H9 (cell line): ENCODE data around the gene MRPL51. TPM values are rescaled to one million over a fixed set of nuclear protein-coding genes. Genes with fewer than 3 reads are reported as not detected.

Experiments used
- DNase-seq: peaks from one replicate; pipeline ENCODE4 v3.0.0-alpha.2; 2017
- H2AFZ ChIP-seq: one replicate; pipeline ENCODE4 v1.6.1; 2013; ENCODE audit warnings: mild to moderate bottlenecking, low read length, control low read depth, moderate library complexity
- H2AK5ac ChIP-seq: 2 replicates; pipeline ENCODE4 v1.6.1; 2013; ENCODE audit warnings: low read length, control low read depth, mixed read lengths; ENCODE audit not compliant: insufficient read length
- H2BK120ac ChIP-seq: one replicate; pipeline ENCODE4 v1.6.1; 2013; ENCODE audit warnings: low read depth, mild to moderate bottlenecking, low read length, control low read depth, inconsistent platforms; ENCODE audit not compliant: poor library complexity, severe bottlenecking
- H2BK12ac ChIP-seq: 2 replicates; pipeline ENCODE4 v1.6.1; 2013; ENCODE audit warnings: low read length, control low read depth, mixed read lengths, low read depth; ENCODE audit not compliant: insufficient read length
- H2BK15ac ChIP-seq: 2 replicates; pipeline ENCODE4 v1.6.1; 2013; ENCODE audit warnings: low read depth, low read length, control low read depth
- H2BK20ac ChIP-seq: one replicate; pipeline ENCODE4 v1.6.1; 2013; ENCODE audit warnings: low read depth, mild to moderate bottlenecking, low read length, control low read depth, inconsistent platforms; ENCODE audit not compliant: poor library complexity, severe bottlenecking
- H2BK5ac ChIP-seq: 2 replicates; pipeline ENCODE4 v1.6.1; 2013; ENCODE audit warnings: low read length, control low read depth, mixed read lengths; ENCODE audit not compliant: insufficient read length
- H3K14ac ChIP-seq: 2 replicates; pipeline ENCODE4 v1.6.1; 2013; ENCODE audit warnings: low read length, control low read depth; ENCODE audit not compliant: insufficient read depth
- H3K18ac ChIP-seq: 2 replicates; pipeline ENCODE4 v1.6.1; 2013; ENCODE audit warnings: low read depth, mild to moderate bottlenecking, mixed read lengths, low read length, control low read depth; ENCODE audit not compliant: insufficient read length
- H3K23ac ChIP-seq: 2 replicates; pipeline ENCODE4 v1.6.1; 2013; ENCODE audit warnings: low read length, control low read depth, mixed read lengths, low read depth; ENCODE audit not compliant: insufficient read length
- H3K23me2 ChIP-seq: 2 replicates; pipeline ENCODE4 v1.6.1; 2013; ENCODE audit warnings: low read depth, mild to moderate bottlenecking, mixed read lengths, low read length, control low read depth; ENCODE audit not compliant: insufficient read length, poor library complexity, severe bottlenecking
- H3K27ac ChIP-seq: 2 replicates; pipeline ENCODE4 v1.5.1; 2013; ENCODE audit warnings: low read length, control low read depth, mixed read lengths, low read depth; ENCODE audit not compliant: insufficient read length
- H3K27me3 ChIP-seq: 2 replicates; pipeline ENCODE4 v1.6.1; 2013; ENCODE audit warnings: low read length, control low read depth, inconsistent platforms; ENCODE audit not compliant: insufficient read depth
- H3K4ac ChIP-seq: 2 replicates; pipeline ENCODE4 v1.6.1; 2013; ENCODE audit warnings: low read depth, mild to moderate bottlenecking, control low read depth, inconsistent platforms, low read length, moderate library complexity
- H3K4me1 ChIP-seq: 2 replicates; pipeline ENCODE4 v1.6.1; 2013; ENCODE audit warnings: low read length, control low read depth, inconsistent platforms; ENCODE audit not compliant: insufficient read depth
- H3K4me2 ChIP-seq: 2 replicates; pipeline ENCODE4 v1.6.1; 2013; ENCODE audit warnings: low read length, control low read depth, mixed read lengths; ENCODE audit not compliant: insufficient read length, insufficient read depth
- H3K56ac ChIP-seq: 2 replicates; pipeline ENCODE4 v1.6.1; 2013; ENCODE audit warnings: low read depth, mild to moderate bottlenecking, mixed read lengths, low read length, control low read depth; ENCODE audit not compliant: insufficient read length
- H3K79me1 ChIP-seq: 2 replicates; pipeline ENCODE4 v1.6.1; 2013; ENCODE audit warnings: low read depth, mild to moderate bottlenecking, moderate library complexity, low read length, control low read depth, inconsistent platforms; ENCODE audit not compliant: insufficient read depth, poor library complexity, severe bottlenecking
- H3K79me2 ChIP-seq: 2 replicates; pipeline ENCODE4 v1.6.1; 2013; ENCODE audit warnings: low read length, control low read depth, inconsistent platforms; ENCODE audit not compliant: insufficient read depth
- H3K9ac ChIP-seq: 2 replicates; pipeline ENCODE4 v1.6.1; 2013; ENCODE audit warnings: low read length, control low read depth, mixed read lengths; ENCODE audit not compliant: insufficient read length; ENCODE audit errors: extremely low read depth
- H3K9me3 ChIP-seq: one replicate; pipeline ENCODE4 v1.6.1; 2013; ENCODE audit warnings: low read depth, low read length, inconsistent platforms; ENCODE audit not compliant: control insufficient read depth
- H3T11ph ChIP-seq: one replicate; pipeline ENCODE4 v1.6.1; 2013; ENCODE audit warnings: mild to moderate bottlenecking, low read length, control low read depth, inconsistent platforms
- H4K20me1 ChIP-seq: one replicate; pipeline ENCODE4 v1.6.1; 2013; ENCODE audit not compliant: control insufficient read depth, insufficient read length, insufficient read depth
- H4K5ac ChIP-seq: 2 replicates; pipeline ENCODE4 v1.6.1; 2013; ENCODE audit warnings: low read depth, mild to moderate bottlenecking, mixed read lengths, low read length, control low read depth; ENCODE audit not compliant: insufficient read length
- H4K8ac ChIP-seq: replicated peaks from 2 replicates; pipeline ENCODE4 v1.6.1; 2013; ENCODE audit warnings: low read length, control low read depth, mixed read lengths, low read depth; ENCODE audit not compliant: insufficient read length
- H4K91ac ChIP-seq: 2 replicates; pipeline ENCODE4 v1.6.1; 2013; ENCODE audit warnings: low read depth, mild to moderate bottlenecking, moderate library complexity, mixed read lengths, low read length, control low read depth; ENCODE audit not compliant: insufficient read length
- H3K27ac Mint-ChIP-seq, 3 experiments: 2 replicates in 2 of 3; 3 replicates in 1 of 3; pipeline ENCODE4 v1.8.0; 2020 to 2021; ENCODE audit warnings: mixed read lengths in 3 of 3, mild to moderate bottlenecking in 1 of 3, moderate library complexity in 1 of 3
- H3K27me3 Mint-ChIP-seq: 2 replicates; pipeline ENCODE4 v1.8.0; 2021; ENCODE audit warnings: low read depth, mild to moderate bottlenecking, moderate library complexity, mixed read lengths
- H3K36me3 Mint-ChIP-seq, 3 experiments: 2 replicates in 2 of 3; 3 replicates in 1 of 3; pipeline ENCODE4 v1.8.0; 2020 to 2021; ENCODE audit warnings: low read depth in 3 of 3, mixed read lengths in 3 of 3; ENCODE audit not compliant: insufficient read depth in 1 of 3
- H3K4me1 Mint-ChIP-seq, 2 experiments: 2 replicates each; pipeline ENCODE4 v1.8.0; 2020; ENCODE audit warnings: mixed read lengths in 2 of 2
- H3K4me3 Mint-ChIP-seq, 2 experiments: 2 replicates in 1 of 2; 3 replicates in 1 of 2; pipeline ENCODE4 v1.8.0; 2020 to 2021; ENCODE audit warnings: mild to moderate bottlenecking in 2 of 2, mixed read lengths in 2 of 2, moderate library complexity in 1 of 2
- H3K9me3 Mint-ChIP-seq, 2 experiments: 2 replicates in 1 of 2; 3 replicates in 1 of 2; pipeline ENCODE4 v1.8.0; 2020; ENCODE audit warnings: mild to moderate bottlenecking in 2 of 2, mixed read lengths in 2 of 2, moderate library complexity in 1 of 2
- CTCF ChIP-seq: fragments of 200-600 bp; sonication (generic); conservative IDR thresholded peaks from 3 replicates; pipeline ENCODE4 v1.8.0; 2021; ENCODE audit warnings: antibody characterized with exemption, mild to moderate bottlenecking
- WGBS: extraction: QIAGEN DNeasy Blood & Tissue Kit; methylation state at CpG from one replicate; pipeline ENCODE4 v1.1.7; 2013; ENCODE audit warnings: missing lambda C conversion rate, low lambda C conversion rate, mixed read lengths; ENCODE audit not compliant: insufficient read length; ENCODE audit errors: extremely low coverage; 5-methylcytosine and 5-hydroxymethylcytosine counted together
- total RNA-seq: library from RNA; stranded (reverse); gene quantifications from 2 replicates; pipeline ENCODE4 v1.2.1, GENCODE V29; 2021

Gene MRPL51
- total RNA-seq, 1 experiment from 2014 or later = 329 TPM

GRCh38 chr12:6533923-6534694, 41.0 kb upstream of the MRPL51 start, which contains the start of gene GAPDH:
GAPDH (plus strand) TSS chr12:6534517; CDS start chr12:6534833, 316 bp downstream.
- peak within 1 kb of the TSS; percentile 73 for H3K4me2 ChIP-seq
- H2BK5ac ChIP-seq = peak within 1 kb of the TSS; percentile 62
- peak within 1 kb of the TSS; percentile 100 for H3K18ac ChIP-seq
- H3K79me2 ChIP-seq = peaks cover 9% of the 10 kb centered on the region; the same call in 1 of the 2 replicates
- H2BK15ac ChIP-seq = no peak within 1 kb of the TSS
- peak; percentile 97 for DNase-seq
- no peaks in the 10 kb centered on the region; a peak in 1 of 5 replicates for H3K9me3 Mint-ChIP-seq
- peak within 1 kb of the TSS; percentile 75 for H3K27ac ChIP-seq
- no peak for TF ChIP-seq CTCF
- no CpG with 5 or more reads among the region's 62 CpGs for WGBS
- H2AK5ac ChIP-seq = no peak within 1 kb of the TSS
- no peak within 1 kb of the TSS for H3K23ac ChIP-seq
- H3K36me3 Mint-ChIP-seq = peaks cover 57 to 76% (median 68%) of the 10 kb centered on the region in 3 experiments
- H3K9ac ChIP-seq = peak within 1 kb of the TSS; percentile 97
- no peaks in the 10 kb centered on the region for H4K20me1 ChIP-seq
- peak within 1 kb of the TSS; percentile 99 to 100 (median 100) for H3K27ac Mint-ChIP-seq
- H3K4me3 Mint-ChIP-seq = peak within 1 kb of the TSS; percentile 92 to 97
- H3K27me3 Mint-ChIP-seq = peaks cover 5% of the 10 kb centered on the region; the same call in 1 of the 2 replicates
- peaks cover 32 to 39% of the 10 kb centered on the region in 2 experiments for H3K4me1 Mint-ChIP-seq
- no peak within 1 kb of the TSS for H3K56ac ChIP-seq
- H4K8ac ChIP-seq = peak within 1 kb of the TSS; percentile 17
- H3K27me3 ChIP-seq = no peaks in the 10 kb centered on the region
- no peak within 1 kb of the TSS for H2BK120ac ChIP-seq
- no peak within 1 kb of the TSS for H2AFZ ChIP-seq
- peak within 1 kb of the TSS; percentile 30 for H3T11ph ChIP-seq
- peak within 1 kb of the TSS; percentile 100 for H3K14ac ChIP-seq
- H3K79me1 ChIP-seq = no peaks in the 10 kb centered on the region
- H3K4ac ChIP-seq = no peak within 1 kb of the TSS; the same call in 1 of the 2 replicates
- H2BK12ac ChIP-seq = no peak within 1 kb of the TSS
- peaks cover 18% of the 10 kb centered on the region for H3K23me2 ChIP-seq
- H3K9me3 ChIP-seq = no peaks in the 10 kb centered on the region
- peak within 1 kb of the TSS; percentile 45 for H4K5ac ChIP-seq
- no peak within 1 kb of the TSS for H4K91ac ChIP-seq
- no peak within 1 kb of the TSS for H2BK20ac ChIP-seq
- H3K4me1 ChIP-seq = no peaks in the 10 kb centered on the region; the same call in 1 of the 2 replicates
